Keratinocyte (primary cell): ENCODE data around the gene CDK14. TPM values are rescaled to one million over a fixed set of nuclear protein-coding genes. Genes with fewer than 3 reads are reported as not detected.

Experiments
- DNase-seq: peaks from one replicate; pipeline ENCODE4 v3.0.0-alpha.2; 2011; ENCODE audit warnings: low read depth, missing footprints, low spot score
- FAIRE-seq: peaks from 2 replicates; lab custom pipeline; 2011; peaks lifted over from hg19 to GRCh38; lab: Jason Lieb, UNC
- H2AFZ ChIP-seq: 2 replicates; pipeline ENCODE4 v1.6.0; 2012; ENCODE audit warnings: low read length, control low read depth, inconsistent platforms; ENCODE audit not compliant: control insufficient read depth
- H3K27ac ChIP-seq: 2 replicates; pipeline ENCODE4 v1.5.1; 2011; ENCODE audit warnings: low read length; ENCODE audit not compliant: control insufficient read depth, insufficient read depth
- H3K27me3 ChIP-seq: 3 replicates; pipeline ENCODE4 v1.6.0; 2011; ENCODE audit warnings: low read length; ENCODE audit not compliant: control insufficient read depth, insufficient read depth; ENCODE audit errors: extremely low read depth
- H3K36me3 ChIP-seq, 2 experiments: 2 replicates in 1 of 2; 3 replicates in 1 of 2; pipeline ENCODE4 v1.5.1; 2011; ENCODE audit warnings: low read length in 2 of 2, mild to moderate bottlenecking in 1 of 2; ENCODE audit not compliant: control insufficient read depth in 2 of 2, insufficient read depth in 2 of 2; ENCODE audit errors: extremely low read depth in 1 of 2
- H3K4me1 ChIP-seq: 3 replicates; pipeline ENCODE4 v1.5.1; 2011; ENCODE audit warnings: low read length; ENCODE audit not compliant: control insufficient read depth, insufficient read depth; ENCODE audit errors: extremely low read depth
- H3K4me2 ChIP-seq: 3 replicates; pipeline ENCODE4 v1.6.0; 2011; ENCODE audit warnings: low read depth, low read length; ENCODE audit not compliant: control insufficient read depth, insufficient read depth; ENCODE audit errors: extremely low read depth
- H3K4me3 ChIP-seq, 3 experiments: fragments of 200-600 bp in 1 of 3; sonication (generic) in 1 of 3; 2 replicates in 2 of 3; 3 replicates in 1 of 3; pipeline ENCODE4 v1.5.1; 2011 to 2016; ENCODE audit warnings: low read length in 3 of 3, mild to moderate bottlenecking in 3 of 3, control low read depth in 2 of 3, inconsistent platforms in 1 of 3, low read depth in 1 of 3, mixed read lengths in 1 of 3, mixed run types in 1 of 3, moderate library complexity in 1 of 3; ENCODE audit not compliant: control insufficient read depth in 2 of 3, insufficient read depth in 2 of 3; ENCODE audit errors: extremely low read depth in 1 of 3
- H3K79me2 ChIP-seq: 2 replicates; pipeline ENCODE4 v1.6.0; 2012; ENCODE audit warnings: low read length; ENCODE audit not compliant: control insufficient read depth, insufficient read depth
- H3K9ac ChIP-seq: 3 replicates; pipeline ENCODE4 v1.6.0; 2011; ENCODE audit warnings: low read length; ENCODE audit not compliant: control insufficient read depth, insufficient read depth; ENCODE audit errors: extremely low read depth
- H3K9me1 ChIP-seq: 3 replicates; pipeline ENCODE4 v1.6.0; 2011; ENCODE audit warnings: low read length; ENCODE audit not compliant: control insufficient read depth, insufficient read depth; ENCODE audit errors: extremely low read depth
- H3K9me3 ChIP-seq: 2 replicates; pipeline ENCODE4 v1.5.1; 2012; ENCODE audit warnings: low read depth, low read length; ENCODE audit not compliant: control insufficient read depth
- H4K20me1 ChIP-seq: 3 replicates; pipeline ENCODE4 v1.6.0; 2011; ENCODE audit warnings: low read length; ENCODE audit not compliant: control insufficient read depth, insufficient read depth; ENCODE audit errors: extremely low read depth
- CTCF ChIP-seq, 3 experiments: IDR thresholded peaks in 1 of 3; conservative IDR thresholded peaks in 1 of 3; optimal IDR thresholded peaks in 1 of 3; 2 replicates in 2 of 3; 3 replicates in 1 of 3; pipeline versions ENCODE3 to v1.5.1; 2011; ENCODE audit warnings: low read length in 3 of 3, mild to moderate bottlenecking in 3 of 3, moderate library complexity in 2 of 3, control low read depth in 1 of 3, inconsistent platforms in 1 of 3; ENCODE audit not compliant: insufficient read depth in 2 of 3; ENCODE audit errors: extremely low read depth in 1 of 3
- EZH2 ChIP-seq: IDR thresholded peaks from one replicate; pipeline ENCODE4 v1.6.1; 2012; ENCODE audit warnings: inconsistent platforms, mild to moderate bottlenecking, low read length, moderate library complexity
- dilution Hi-C: fragments of 300-500 bp; cut with MboI; formaldehyde crosslinking; loops from one replicate; pipeline ENCODE4 v1.7.0; 2020; ENCODE audit warnings: low sequenced_read_pairs; ENCODE audit not compliant: extremely low pct_ligation_motif_present
- polyA plus RNA-seq, 5 experiments: library from polyadenylated mRNA; depleted of rRNA in 3 of 5; stranded (reverse) in 3 of 5; stranded (forward) in 1 of 5; unstranded in 1 of 5; fragments of >200 nt; gene quantifications; 1 replicate in 1 of 5; 2 replicates in 3 of 5; 3 replicates in 1 of 5; pipeline versions ENCODE4 v1.2.1 to v1.2.3, GENCODE V29; 2011 to 2012; ENCODE audit warnings: missing spikeins in 2 of 5, low read depth in 1 of 5, low replicate concordance in 1 of 5

CDK14 gene
- polyA plus RNA-seq, 1 donor (not counting 4 experiments of a cell fraction or from before 2014, with no cell fraction given): 4.0 TPM

GRCh38 chr7:91020636-91021385, 424.7 kb downstream of the CDK14 start:
- dilution Hi-C loops: no loop called here
- no peak overlapping the region for H3K9ac ChIP-seq
- H3K79me2 ChIP-seq: no peaks in the 10 kb centered on the region
- no peaks in the 10 kb centered on the region for H4K20me1 ChIP-seq
- H3K9me3 ChIP-seq: no peaks in the 10 kb centered on the region
- H2AFZ ChIP-seq: no peak overlapping the region
- no peaks in the 10 kb centered on the region for H3K4me1 ChIP-seq
- H3K27ac ChIP-seq: no peak overlapping the region
- no peak overlapping the region for H3K4me2 ChIP-seq
- no peaks in the 10 kb centered on the region for H3K36me3 ChIP-seq
- DNase-seq (no peak), FAIRE-seq (no peak)
- TF ChIP-seq CTCF (optimal IDR thresholded peaks at IDR 0.05 in 1 of 3, IDR thresholded peaks at IDR 0.05 in 1 of 3, conservative IDR thresholded peaks at IDR 0.05 in 1 of 3; ENCODE audit: extremely low read depth in 1 of 3, insufficient read depth in 2 of 3, low read length in 3 of 3): no peak
- TF ChIP-seq EZH2: no peak
- no peaks in the 10 kb centered on the region for H3K27me3 ChIP-seq
- no peaks in the 10 kb centered on the region for H3K9me1 ChIP-seq
- H3K4me3 ChIP-seq: no peak overlapping the region

- dilution Hi-C loops: no loop called here
- no peaks in the 10 kb centered on the region for H3K9me3 ChIP-seq
- FAIRE-seq (no peak), DNase-seq (no peak)
- H3K27ac ChIP-seq: no peak overlapping the region
- no peak overlapping the region for H3K9ac ChIP-seq
- no peak overlapping the region for H3K4me2 ChIP-seq
- H3K4me3 ChIP-seq: no peak overlapping the region
- TF ChIP-seq CTCF (optimal IDR thresholded peaks at IDR 0.05 in 1 of 3, IDR thresholded peaks at IDR 0.05 in 1 of 3, conservative IDR thresholded peaks at IDR 0.05 in 1 of 3; ENCODE audit: extremely low read depth in 1 of 3, insufficient read depth in 2 of 3, low read length in 3 of 3) (no peak), EZH2 (no peak)
- H2AFZ ChIP-seq: no peak overlapping the region
- no peaks in the 10 kb centered on the region for H3K9me1 ChIP-seq
- H3K4me1 ChIP-seq: no peaks in the 10 kb centered on the region
- no peaks in the 10 kb centered on the region for H3K79me2 ChIP-seq
- no peaks in the 10 kb centered on the region for H3K27me3 ChIP-seq
- H4K20me1 ChIP-seq: no peaks in the 10 kb centered on the region
- H3K36me3 ChIP-seq: no peaks in the 10 kb centered on the region
Observed at GRCh38 chr7:91021956-91022355, 425.8 kb downstream of the CDK14 start.
